NB4 (cell line): ENCODE results near the gene OLIG2.

Source experiments
- POLR2A ChIP-seq: IDR thresholded peaks from 2 replicates; pipeline ENCODE4 v1.6.1; 2011; ENCODE audit warnings: mild to moderate bottlenecking; ENCODE audit not compliant: insufficient read length; ENCODE audit errors: extremely low read depth
- TF ChIP-seq, protein P1 (sequence below): IDR thresholded peaks from 2 replicates; pipeline ENCODE4 v1.6.1; 2011; ENCODE audit warnings: low read depth, low read length
- TF ChIP-seq, protein P2 (sequence below): IDR thresholded peaks from one replicate; pipeline ENCODE4 v1.5.1; 2012; ENCODE audit warnings: low read depth, low read length

GRCh38 chr21:33008333-33009051, 17.2 kb upstream of the OLIG2 start:
- TF ChIP-seq, protein P1, sequence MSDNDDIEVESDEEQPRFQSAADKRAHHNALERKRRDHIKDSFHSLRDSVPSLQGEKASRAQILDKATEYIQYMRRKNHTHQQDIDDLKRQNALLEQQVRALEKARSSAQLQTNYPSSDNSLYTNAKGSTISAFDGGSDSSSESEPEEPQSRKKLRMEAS, result no peak
- TF ChIP-seq, protein P2, sequence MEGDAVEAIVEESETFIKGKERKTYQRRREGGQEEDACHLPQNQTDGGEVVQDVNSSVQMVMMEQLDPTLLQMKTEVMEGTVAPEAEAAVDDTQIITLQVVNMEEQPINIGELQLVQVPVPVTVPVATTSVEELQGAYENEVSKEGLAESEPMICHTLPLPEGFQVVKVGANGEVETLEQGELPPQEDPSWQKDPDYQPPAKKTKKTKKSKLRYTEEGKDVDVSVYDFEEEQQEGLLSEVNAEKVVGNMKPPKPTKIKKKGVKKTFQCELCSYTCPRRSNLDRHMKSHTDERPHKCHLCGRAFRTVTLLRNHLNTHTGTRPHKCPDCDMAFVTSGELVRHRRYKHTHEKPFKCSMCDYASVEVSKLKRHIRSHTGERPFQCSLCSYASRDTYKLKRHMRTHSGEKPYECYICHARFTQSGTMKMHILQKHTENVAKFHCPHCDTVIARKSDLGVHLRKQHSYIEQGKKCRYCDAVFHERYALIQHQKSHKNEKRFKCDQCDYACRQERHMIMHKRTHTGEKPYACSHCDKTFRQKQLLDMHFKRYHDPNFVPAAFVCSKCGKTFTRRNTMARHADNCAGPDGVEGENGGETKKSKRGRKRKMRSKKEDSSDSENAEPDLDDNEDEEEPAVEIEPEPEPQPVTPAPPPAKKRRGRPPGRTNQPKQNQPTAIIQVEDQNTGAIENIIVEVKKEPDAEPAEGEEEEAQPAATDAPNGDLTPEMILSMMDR, result no peak
- no peak for TF ChIP-seq POLR2A
